GM12801 (cell line): ENCODE results near the gene STARD9.

Source experiments
- CTCF ChIP-seq: IDR thresholded peaks from one replicate; pipeline ENCODE4 v1.5.1; 2011; ENCODE audit warnings: control low read depth; ENCODE audit not compliant: insufficient read length; ENCODE audit errors: extremely low read depth

Gene STARD9

GRCh38 chr15:42734076-42734672 is 158.8 kb downstream of the STARD9 start:
- no peak for TF ChIP-seq CTCF

GRCh38 chr15:42735382-42736165 is 160.2 kb downstream of the STARD9 start:
- no peak for TF ChIP-seq CTCF

- TF ChIP-seq CTCF, result no peak
Measured at GRCh38 chr15:42736178-42736792, 160.9 kb downstream of the STARD9 start.

- no peak for TF ChIP-seq CTCF
Measured at GRCh38 chr15:42736793-42737528, 161.6 kb downstream of the STARD9 start, which contains the start of gene CDAN1. TSS of gene CDAN1 (minus strand) at chr15:42737128. CDS start at chr15:42737102, 26 bp downstream.

GRCh38 chr15:42737529-42738328 is 162.3 kb downstream of the STARD9 start:
- no peak for TF ChIP-seq CTCF

GRCh38 chr15:42741710-42742109 is 166.3 kb downstream of the STARD9 start:
- no peak for TF ChIP-seq CTCF
